Measurements from ENCODE around the gene CTBP2. TPM values are rescaled to one million over a fixed set of nuclear protein-coding genes. Genes with fewer than 3 reads are reported as not detected.

The CTBP2 gene
- total RNA-seq, 1 experiment from 2014 or later = 212 TPM

GRCh38 chr10:125014086-125014830 is 146.1 kb downstream of the CTBP2 start:
- Histone ChIP-seq H2BK12ac (ENCODE audit: insufficient read length, low read depth, low read length) (no peak overlapping the region), H4K91ac (ENCODE audit: insufficient read length, low read depth, low read length) (no peak overlapping the region), H2BK15ac (ENCODE audit: low read depth, low read length) (no peak overlapping the region), H3K4me1 (ENCODE audit: insufficient read depth, low read length) (peaks cover 4% of the 10 kb centered on the region; the same call in 1 of the 2 replicates), H4K8ac (replicated peaks; ENCODE audit: insufficient read length, low read depth, low read length) (no peak overlapping the region), H3K23me2 (ENCODE audit: insufficient read length, low read depth, low read length, poor library complexity, severe bottlenecking) (no peaks in the 10 kb centered on the region), H3K18ac (ENCODE audit: insufficient read length, low read depth, low read length) (no peak overlapping the region), H3K27ac (ENCODE audit: insufficient read length, low read depth, low read length) (no peak overlapping the region), H3K79me2 (ENCODE audit: insufficient read depth, low read length) (peaks cover 39% of the 10 kb centered on the region; the same call in 1 of the 2 replicates), H4K20me1 (ENCODE audit: control insufficient read depth, insufficient read depth, insufficient read length) (no peaks in the 10 kb centered on the region), H2AFZ (ENCODE audit: low read length) (no peak overlapping the region), H3K56ac (ENCODE audit: insufficient read length, low read depth, low read length) (no peak overlapping the region), H2BK5ac (ENCODE audit: insufficient read length, low read length) (no peak overlapping the region), H2BK120ac (ENCODE audit: low read depth, low read length, poor library complexity, severe bottlenecking) (no peak overlapping the region), H4K5ac (ENCODE audit: insufficient read length, low read depth, low read length) (no peak overlapping the region), H3K4me2 (ENCODE audit: insufficient read depth, insufficient read length, low read length) (no peak overlapping the region), H3K14ac (ENCODE audit: insufficient read depth, low read length) (no peak overlapping the region), H3K9me3 (ENCODE audit: control insufficient read depth, low read depth, low read length) (no peaks in the 10 kb centered on the region), H3K79me1 (ENCODE audit: insufficient read depth, low read depth, low read length, poor library complexity, severe bottlenecking) (peaks cover 13% of the 10 kb centered on the region), H3T11ph (ENCODE audit: low read length) (no peak overlapping the region), H2AK5ac (ENCODE audit: insufficient read length, low read length) (no peak overlapping the region), H3K27me3 (ENCODE audit: insufficient read depth, low read length) (no peaks in the 10 kb centered on the region), H2BK20ac (ENCODE audit: low read depth, low read length, poor library complexity, severe bottlenecking) (no peak overlapping the region), H3K9ac (ENCODE audit: extremely low read depth, insufficient read length, low read length) (no peak overlapping the region), H3K4ac (ENCODE audit: low read depth, low read length) (no peak overlapping the region), H3K23ac (ENCODE audit: insufficient read length, low read depth, low read length) (no peak overlapping the region)
- Mint-ChIP-seq H3K27me3 (ENCODE audit: low read depth) (no peaks in the 10 kb centered on the region; the same call in 1 of the 2 replicates), H3K4me1 (peaks cover 39 to 47% of the 10 kb centered on the region in 2 experiments), H3K9me3 (no peaks in the 10 kb centered on the region; a peak in 1 of 5 replicates), H3K27ac (peak overlapping the region in 2 of 3 experiments; percentile 25 to 64; a peak in 5 of 7 replicates), H3K4me3 (no peak overlapping the region), H3K36me3 (ENCODE audit: insufficient read depth in 1 of 3, low read depth in 3 of 3) (peaks cover 31 to 66% (median 52%) of the 10 kb centered on the region in 3 experiments)
- no peak for DNase-seq
- WGBS (ENCODE audit: extremely low coverage, insufficient read length, low lambda C conversion rate) = no CpG with 5 or more reads among the region's 20 CpGs
- TF ChIP-seq CTCF (conservative IDR thresholded peaks at IDR 0.05) = no peak
